Peyer's patch (tissue), 4 donors: ENCODE results near the gene WIPF3.

ENCODE experiments used
- POLR2A ChIP-seq, 2 donors: fragments of 450-650 bp; IDR thresholded peaks; one replicate each; pipeline ENCODE4 v1.5.1; 2017; ENCODE audit warnings: antibody characterized with exemption in 2 of 2, mild to moderate bottlenecking in 2 of 2, moderate library complexity in 2 of 2
- TF ChIP-seq, protein P1 (sequence below), 6 experiments: fragments of 450-650 bp in 4 of 6; fragments of 200-600 bp in 2 of 6; sonication (generic) in 1 of 6; IDR thresholded peaks; one replicate each; pipeline ENCODE4 v1.5.1; 2017 to 2019; ENCODE audit warnings: antibody characterized with exemption in 6 of 6, mild to moderate bottlenecking in 3 of 6, moderate library complexity in 1 of 6

DNA sequence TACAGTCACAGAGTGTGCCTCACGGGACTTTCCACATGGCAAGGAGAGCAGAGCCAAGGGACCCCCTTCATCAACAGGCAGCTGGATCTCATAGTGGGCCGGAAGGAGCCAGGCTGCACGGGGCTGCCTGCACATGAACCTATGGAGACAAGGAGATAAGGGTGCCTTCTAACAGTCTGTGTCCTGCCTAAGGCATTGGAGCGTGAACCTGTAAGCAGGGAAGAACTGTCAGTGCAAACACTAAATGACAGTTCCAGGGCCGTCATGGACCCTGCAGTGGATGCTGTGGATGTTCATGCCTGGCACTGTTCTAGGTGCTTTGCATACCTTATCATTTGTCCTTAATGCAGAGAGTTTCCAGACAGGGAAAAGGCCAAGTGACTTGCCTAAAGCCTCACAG is 85.9 kb downstream of the WIPF3 start:
- TF ChIP-seq, protein P1, sequence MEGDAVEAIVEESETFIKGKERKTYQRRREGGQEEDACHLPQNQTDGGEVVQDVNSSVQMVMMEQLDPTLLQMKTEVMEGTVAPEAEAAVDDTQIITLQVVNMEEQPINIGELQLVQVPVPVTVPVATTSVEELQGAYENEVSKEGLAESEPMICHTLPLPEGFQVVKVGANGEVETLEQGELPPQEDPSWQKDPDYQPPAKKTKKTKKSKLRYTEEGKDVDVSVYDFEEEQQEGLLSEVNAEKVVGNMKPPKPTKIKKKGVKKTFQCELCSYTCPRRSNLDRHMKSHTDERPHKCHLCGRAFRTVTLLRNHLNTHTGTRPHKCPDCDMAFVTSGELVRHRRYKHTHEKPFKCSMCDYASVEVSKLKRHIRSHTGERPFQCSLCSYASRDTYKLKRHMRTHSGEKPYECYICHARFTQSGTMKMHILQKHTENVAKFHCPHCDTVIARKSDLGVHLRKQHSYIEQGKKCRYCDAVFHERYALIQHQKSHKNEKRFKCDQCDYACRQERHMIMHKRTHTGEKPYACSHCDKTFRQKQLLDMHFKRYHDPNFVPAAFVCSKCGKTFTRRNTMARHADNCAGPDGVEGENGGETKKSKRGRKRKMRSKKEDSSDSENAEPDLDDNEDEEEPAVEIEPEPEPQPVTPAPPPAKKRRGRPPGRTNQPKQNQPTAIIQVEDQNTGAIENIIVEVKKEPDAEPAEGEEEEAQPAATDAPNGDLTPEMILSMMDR (IDR thresholded peaks at IDR 0.05), result no peak
- no peak for TF ChIP-seq POLR2A (IDR thresholded peaks at IDR 0.05)
